Central memory CD8-positive, alpha-beta T cell (primary cell): ENCODE results near the gene SLC50A1.
A peak's percentile ranks its signal among the peaks of the same experiment; 100 is the strongest.
"Not testable (repeated sequence)": the region's sequence is repeated elsewhere in the genome, so short reads cannot be mapped to it uniquely, and the experiment has no call there.

ENCODE experiments used
- ATAC-seq: fragments of 150-1000 bp; cut with Tn5 transposase; replicated peaks from 2 replicates; pipeline ENCODE4 v1.10.0; 2022; ENCODE audit warnings: mild to moderate bottlenecking, moderate FRiP score, moderate number of reproducible peaks; ENCODE audit not compliant: poor library complexity, severe bottlenecking; ENCODE audit errors: extremely low read depth
- DNase-seq, 2 donors: peaks; one replicate each; pipeline ENCODE4 v3.0.0; 2021; ENCODE audit warnings: low spot score in 2 of 2
- H3K27ac Mint-ChIP-seq: one replicate; pipeline ENCODE4 v1.8.0; 2022; ENCODE audit warnings: low read depth, mild to moderate bottlenecking, moderate library complexity, mixed read lengths
- H3K27me3 Mint-ChIP-seq: one replicate; pipeline ENCODE4 v1.8.0; 2022; ENCODE audit warnings: mixed read lengths
- H3K36me3 Mint-ChIP-seq: one replicate; pipeline ENCODE4 v1.8.0; 2022; ENCODE audit warnings: mild to moderate bottlenecking, moderate library complexity, mixed read lengths; ENCODE audit not compliant: insufficient read depth
- H3K4me1 Mint-ChIP-seq: one replicate; pipeline ENCODE4 v1.8.0; 2022; ENCODE audit warnings: mixed read lengths
- H3K4me3 Mint-ChIP-seq: one replicate; pipeline ENCODE4 v1.8.0; 2022; ENCODE audit warnings: mild to moderate bottlenecking, moderate library complexity, mixed read lengths
- H3K9me3 Mint-ChIP-seq: one replicate; pipeline ENCODE4 v1.8.0; 2022; ENCODE audit warnings: mixed read lengths

SLC50A1 gene

GRCh38 chr1:155105604-155106011 is 30.0 kb upstream of the SLC50A1 start:
- no peaks in the 10 kb centered on the region for H3K4me1 Mint-ChIP-seq
- H3K36me3 Mint-ChIP-seq, result no peaks in the 10 kb centered on the region
- peaks cover 10% of the 10 kb centered on the region for H3K27me3 Mint-ChIP-seq
- H3K27ac Mint-ChIP-seq, result no peak overlapping the region
- H3K9me3 Mint-ChIP-seq, result no peaks in the 10 kb centered on the region
- DNase-seq (no peak), ATAC-seq (no peak)
- no peak overlapping the region for H3K4me3 Mint-ChIP-seq

- DNase-seq, result no peak
- no peak overlapping the region for H3K4me3 Mint-ChIP-seq
- no peaks in the 10 kb centered on the region for H3K9me3 Mint-ChIP-seq
- H3K36me3 Mint-ChIP-seq, result no peaks in the 10 kb centered on the region
- ATAC-seq, result no peak
- H3K4me1 Mint-ChIP-seq, result no peaks in the 10 kb centered on the region
- H3K27ac Mint-ChIP-seq, result no peak overlapping the region
- peaks cover 14% of the 10 kb centered on the region for H3K27me3 Mint-ChIP-seq
Measured at GRCh38 chr1:155106862-155107261, 28.8 kb upstream of the SLC50A1 start.

GRCh38 chr1:155107309-155108264 is 28.1 kb upstream of the SLC50A1 start:
- Mint-ChIP-seq H3K27me3 (peaks cover 18% of the 10 kb centered on the region), H3K27ac (no peak overlapping the region), H3K4me1 (no peaks in the 10 kb centered on the region), H3K9me3 (no peaks in the 10 kb centered on the region), H3K36me3 (no peaks in the 10 kb centered on the region), H3K4me3 (no peak overlapping the region)
- ATAC-seq (no peak), DNase-seq (no peak)

GRCh38 chr1:155108296-155108695 is 27.4 kb upstream of the SLC50A1 start:
- Mint-ChIP-seq H3K4me1 (no peaks in the 10 kb centered on the region), H3K27ac (no peak overlapping the region), H3K27me3 (peaks cover 18% of the 10 kb centered on the region), H3K36me3 (no peaks in the 10 kb centered on the region), H3K9me3 (no peaks in the 10 kb centered on the region), H3K4me3 (no peak overlapping the region)
- DNase-seq (no peak), ATAC-seq (no peak)

- ATAC-seq (no peak), DNase-seq (no peak)
- Mint-ChIP-seq H3K27ac (no peak overlapping the region), H3K9me3 (no peaks in the 10 kb centered on the region), H3K4me3 (no peak overlapping the region), H3K36me3 (peaks cover 2% of the 10 kb centered on the region), H3K4me1 (no peaks in the 10 kb centered on the region), H3K27me3 (peaks cover 9% of the 10 kb centered on the region)
Measured at GRCh38 chr1:155110381-155110780, 25.3 kb upstream of the SLC50A1 start.

DNA sequence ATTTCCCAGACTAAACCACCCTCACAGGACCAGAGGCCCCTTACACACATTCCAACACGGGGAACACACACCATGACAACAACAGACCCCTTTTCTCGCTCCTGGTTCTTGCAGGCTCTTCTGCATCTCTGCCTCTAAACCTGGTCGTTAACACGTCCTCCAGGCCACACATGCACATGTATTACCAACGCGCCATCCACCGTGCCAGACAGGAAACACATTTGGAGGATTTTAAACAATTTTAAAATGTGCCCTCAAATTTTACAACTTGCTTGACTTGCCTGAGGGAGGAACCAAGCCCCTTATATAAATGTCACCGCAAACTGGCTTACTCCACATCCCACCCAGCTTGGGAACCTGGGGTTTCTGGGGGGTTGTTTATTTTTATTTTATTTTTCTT is 24.8 kb upstream of the SLC50A1 start:
- Mint-ChIP-seq H3K4me1 (no peaks in the 10 kb centered on the region), H3K27ac (no peak overlapping the region), H3K36me3 (peaks cover 2% of the 10 kb centered on the region), H3K4me3 (no peak overlapping the region), H3K9me3 (no peaks in the 10 kb centered on the region), H3K27me3 (peaks cover 8% of the 10 kb centered on the region)
- DNase-seq (no peak), ATAC-seq (no peak)

- H3K9me3 Mint-ChIP-seq, result no peaks in the 10 kb centered on the region
- no peak for DNase-seq
- peaks cover 31% of the 10 kb centered on the region for H3K27me3 Mint-ChIP-seq
- no peaks in the 10 kb centered on the region for H3K4me1 Mint-ChIP-seq
- H3K36me3 Mint-ChIP-seq, result peaks cover 2% of the 10 kb centered on the region
- H3K4me3 Mint-ChIP-seq, result no peak overlapping the region
- H3K27ac Mint-ChIP-seq, result no peak overlapping the region
- ATAC-seq, result no peak
Measured at GRCh38 chr1:155113450-155113980, 22.1 kb upstream of the SLC50A1 start.

DNA sequence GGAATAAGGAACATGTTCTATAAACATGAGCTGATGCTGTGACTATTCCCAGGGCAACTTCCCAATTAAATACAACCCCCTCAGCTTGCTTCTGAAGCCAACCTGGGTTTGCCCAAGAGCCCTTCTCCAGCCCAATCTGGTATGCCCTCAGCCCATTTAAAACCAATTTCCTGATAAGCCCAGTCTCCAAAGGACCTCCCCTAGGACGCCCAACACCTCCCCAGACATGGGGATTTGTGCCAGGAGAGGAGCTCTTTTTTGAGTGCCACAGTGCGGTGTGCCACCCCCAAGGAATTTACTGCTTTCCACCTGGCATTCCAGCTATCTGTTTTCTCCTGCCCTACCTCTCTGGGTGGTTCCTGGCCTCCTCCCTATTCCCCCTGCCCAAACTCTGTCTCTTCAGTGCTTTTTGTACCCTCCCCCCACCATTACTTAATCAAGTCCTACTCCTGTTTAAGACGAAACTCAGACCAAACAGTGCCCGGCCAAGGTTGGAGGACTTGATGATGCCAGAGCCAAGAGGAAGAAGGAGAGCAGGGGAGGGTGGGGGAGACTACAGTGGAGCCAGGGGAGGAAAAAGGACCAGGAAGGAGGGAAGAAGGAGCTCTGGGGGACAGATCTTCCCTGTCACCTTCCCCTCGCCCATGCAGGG is 19.4 kb upstream of the SLC50A1 start:
- H3K9me3 Mint-ChIP-seq, result no peaks in the 10 kb centered on the region
- ATAC-seq (no peak), DNase-seq (no peak)
- peaks cover 2% of the 10 kb centered on the region for H3K36me3 Mint-ChIP-seq
- peaks cover 31% of the 10 kb centered on the region for H3K27me3 Mint-ChIP-seq
- no peak overlapping the region for H3K27ac Mint-ChIP-seq
- H3K4me3 Mint-ChIP-seq, result no peak overlapping the region
- no peaks in the 10 kb centered on the region for H3K4me1 Mint-ChIP-seq

- Mint-ChIP-seq H3K4me3 (no peak overlapping the region), H3K27me3 (peaks cover 23% of the 10 kb centered on the region), H3K27ac (no peak overlapping the region), H3K4me1 (no peaks in the 10 kb centered on the region), H3K36me3 (peaks cover 2% of the 10 kb centered on the region), H3K9me3 (no peaks in the 10 kb centered on the region)
- ATAC-seq (no peak), DNase-seq (no peak)
Measured at GRCh38 chr1:155117610-155118009, 18.0 kb upstream of the SLC50A1 start.

DNA sequence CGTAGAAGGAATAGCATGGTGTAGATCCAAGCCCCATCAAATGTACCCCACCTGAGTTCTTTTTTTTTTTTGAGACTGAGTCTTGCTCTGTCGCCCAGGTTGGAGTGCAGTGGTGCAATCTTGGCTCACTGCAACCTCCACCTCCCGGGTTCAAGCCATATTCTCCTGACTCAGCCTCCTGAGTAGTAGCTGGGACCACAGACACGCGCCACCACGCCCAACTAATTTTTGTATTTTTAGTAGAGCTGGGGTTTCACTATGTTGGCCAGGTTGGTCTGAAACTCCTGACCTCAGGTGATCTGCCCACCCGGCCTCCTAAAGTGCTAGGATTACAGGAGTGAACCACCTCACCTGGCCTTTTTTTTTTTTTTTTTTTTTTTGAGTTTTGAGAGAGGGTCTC is 17.6 kb upstream of the SLC50A1 start:
- peaks cover 23% of the 10 kb centered on the region for H3K27me3 Mint-ChIP-seq
- H3K27ac Mint-ChIP-seq, H3K36me3 Mint-ChIP-seq, H3K9me3 Mint-ChIP-seq, H3K4me1 Mint-ChIP-seq, H3K4me3 Mint-ChIP-seq, ATAC-seq, DNase-seq: not testable (repeated sequence)

DNA sequence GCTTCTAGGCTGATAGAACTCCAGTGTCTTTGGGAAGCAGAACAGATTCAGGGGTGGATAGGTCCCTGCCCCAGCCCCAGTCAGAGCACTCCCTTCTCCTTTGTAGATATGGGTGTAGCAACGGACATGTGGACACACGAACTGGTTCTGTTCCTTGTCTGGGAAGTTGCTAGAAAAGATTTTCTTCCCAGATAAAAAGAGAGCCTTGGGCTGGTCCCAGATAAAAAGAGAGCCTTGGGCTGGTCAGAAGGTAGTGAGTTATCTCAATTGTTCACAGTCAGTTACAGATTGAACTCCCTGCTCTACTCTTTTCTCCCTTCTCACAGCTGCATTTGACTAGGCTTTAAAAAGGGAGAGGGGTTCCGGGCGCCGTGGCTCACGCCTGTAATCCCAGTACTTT is 15.4 kb upstream of the SLC50A1 start:
- H3K9me3 Mint-ChIP-seq, result no peaks in the 10 kb centered on the region
- H3K27ac Mint-ChIP-seq, result peak overlapping the region; percentile 17
- DNase-seq (no peak), ATAC-seq (no peak)
- H3K4me1 Mint-ChIP-seq, result no peaks in the 10 kb centered on the region
- peaks cover 23% of the 10 kb centered on the region for H3K27me3 Mint-ChIP-seq
- H3K4me3 Mint-ChIP-seq, result no peak overlapping the region
- H3K36me3 Mint-ChIP-seq, result peaks cover under 1% of the 10 kb centered on the region

DNA sequence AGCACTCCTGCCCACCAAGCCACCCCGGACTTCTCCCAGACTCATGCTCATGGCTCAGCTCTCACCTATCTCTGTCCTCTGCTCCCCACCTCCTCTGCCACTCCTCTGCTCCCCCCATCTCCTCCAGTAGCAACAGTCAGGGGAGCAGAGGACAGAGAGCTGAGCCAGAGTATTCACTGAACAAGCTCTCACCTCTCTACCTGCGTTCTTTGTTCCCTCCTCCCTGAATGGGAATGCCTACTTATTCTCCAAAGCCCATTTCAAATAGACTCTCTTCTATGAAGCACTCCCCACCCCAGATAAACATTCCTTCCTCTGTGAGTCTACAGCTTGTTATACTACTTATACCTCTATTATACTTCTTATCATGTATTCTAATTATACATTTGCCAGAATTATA is 14.4 kb upstream of the SLC50A1 start:
- no peaks in the 10 kb centered on the region for H3K9me3 Mint-ChIP-seq
- H3K27ac Mint-ChIP-seq, result no peak overlapping the region
- no peak for ATAC-seq
- no peak overlapping the region for H3K4me3 Mint-ChIP-seq
- H3K4me1 Mint-ChIP-seq, result no peaks in the 10 kb centered on the region
- peaks cover 19% of the 10 kb centered on the region for H3K27me3 Mint-ChIP-seq
- no peak for DNase-seq
- no peaks in the 10 kb centered on the region for H3K36me3 Mint-ChIP-seq

DNA sequence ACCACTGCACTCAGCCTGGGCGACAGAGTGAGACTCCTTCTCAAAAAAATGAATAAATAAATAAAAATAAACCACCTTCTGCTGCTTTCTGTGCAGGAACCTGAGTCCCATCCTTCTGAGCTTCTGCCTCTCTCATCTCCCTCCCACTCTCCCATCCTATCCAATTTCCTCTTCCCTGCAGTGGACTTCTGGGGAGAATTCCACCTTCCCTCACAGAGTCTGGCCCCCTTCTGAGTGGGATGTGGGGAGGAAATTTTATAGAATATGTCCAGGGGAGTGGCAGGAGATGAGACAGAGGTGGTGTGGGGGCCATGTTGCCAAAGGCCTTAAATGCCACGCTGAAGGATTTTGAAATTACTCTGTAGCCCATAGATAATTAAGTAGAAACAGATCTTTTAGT is 13.3 kb upstream of the SLC50A1 start:
- no peak overlapping the region for H3K4me3 Mint-ChIP-seq
- peaks cover 9% of the 10 kb centered on the region for H3K4me1 Mint-ChIP-seq
- H3K27ac Mint-ChIP-seq, result no peak overlapping the region
- ATAC-seq (no peak), DNase-seq (no peak)
- no peaks in the 10 kb centered on the region for H3K36me3 Mint-ChIP-seq
- H3K27me3 Mint-ChIP-seq, result peaks cover 19% of the 10 kb centered on the region
- H3K9me3 Mint-ChIP-seq, result no peaks in the 10 kb centered on the region
